C4-2B (cell line): Measurements from ENCODE around the gene NDUFA11.

Source experiments
- ZFX ChIP-seq: fragments of 450-650 bp; IDR thresholded peaks from 2 replicates; pipeline ENCODE4 v1.6.1; 2017
- TF ChIP-seq, protein P1 (sequence below): fragments of 450-650 bp; conservative IDR thresholded peaks from 2 replicates; pipeline ENCODE4 v1.5.1; 2017; ENCODE audit warnings: mild to moderate bottlenecking

- TF ChIP-seq, protein P1, sequence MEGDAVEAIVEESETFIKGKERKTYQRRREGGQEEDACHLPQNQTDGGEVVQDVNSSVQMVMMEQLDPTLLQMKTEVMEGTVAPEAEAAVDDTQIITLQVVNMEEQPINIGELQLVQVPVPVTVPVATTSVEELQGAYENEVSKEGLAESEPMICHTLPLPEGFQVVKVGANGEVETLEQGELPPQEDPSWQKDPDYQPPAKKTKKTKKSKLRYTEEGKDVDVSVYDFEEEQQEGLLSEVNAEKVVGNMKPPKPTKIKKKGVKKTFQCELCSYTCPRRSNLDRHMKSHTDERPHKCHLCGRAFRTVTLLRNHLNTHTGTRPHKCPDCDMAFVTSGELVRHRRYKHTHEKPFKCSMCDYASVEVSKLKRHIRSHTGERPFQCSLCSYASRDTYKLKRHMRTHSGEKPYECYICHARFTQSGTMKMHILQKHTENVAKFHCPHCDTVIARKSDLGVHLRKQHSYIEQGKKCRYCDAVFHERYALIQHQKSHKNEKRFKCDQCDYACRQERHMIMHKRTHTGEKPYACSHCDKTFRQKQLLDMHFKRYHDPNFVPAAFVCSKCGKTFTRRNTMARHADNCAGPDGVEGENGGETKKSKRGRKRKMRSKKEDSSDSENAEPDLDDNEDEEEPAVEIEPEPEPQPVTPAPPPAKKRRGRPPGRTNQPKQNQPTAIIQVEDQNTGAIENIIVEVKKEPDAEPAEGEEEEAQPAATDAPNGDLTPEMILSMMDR, result no peak
- TF ChIP-seq ZFX, result no peak
These were observed 23.4 kb downstream of the NDUFA11 start for GRCh38 chr19:5880196-5880595.
